Measurements from ENCODE around the gene VPS35L.

DNA sequence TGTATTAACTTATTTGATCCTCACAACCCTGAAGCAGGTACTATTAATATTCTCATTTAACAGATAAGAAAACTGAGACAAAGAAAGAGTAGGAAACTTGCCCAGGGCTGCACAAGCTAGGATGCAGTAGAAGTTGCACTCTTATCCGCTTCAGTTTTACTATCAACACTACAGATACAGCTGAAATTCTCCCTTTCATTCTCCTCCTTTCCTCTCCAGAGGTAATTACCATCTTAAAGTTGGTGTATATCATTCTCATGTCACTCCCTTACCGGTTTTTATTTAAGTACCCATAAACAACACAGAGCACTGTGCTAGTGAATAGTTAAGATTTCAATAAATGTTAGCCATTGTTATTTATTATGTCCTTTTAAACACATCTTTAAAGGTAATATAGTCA is 37.1 kb upstream of the VPS35L start:
- TF ChIP-seq EZH2 (IDR thresholded peaks at IDR 0.05; ENCODE audit: insufficient read depth, low read length), result no peak
- TF ChIP-seq, protein P1, sequence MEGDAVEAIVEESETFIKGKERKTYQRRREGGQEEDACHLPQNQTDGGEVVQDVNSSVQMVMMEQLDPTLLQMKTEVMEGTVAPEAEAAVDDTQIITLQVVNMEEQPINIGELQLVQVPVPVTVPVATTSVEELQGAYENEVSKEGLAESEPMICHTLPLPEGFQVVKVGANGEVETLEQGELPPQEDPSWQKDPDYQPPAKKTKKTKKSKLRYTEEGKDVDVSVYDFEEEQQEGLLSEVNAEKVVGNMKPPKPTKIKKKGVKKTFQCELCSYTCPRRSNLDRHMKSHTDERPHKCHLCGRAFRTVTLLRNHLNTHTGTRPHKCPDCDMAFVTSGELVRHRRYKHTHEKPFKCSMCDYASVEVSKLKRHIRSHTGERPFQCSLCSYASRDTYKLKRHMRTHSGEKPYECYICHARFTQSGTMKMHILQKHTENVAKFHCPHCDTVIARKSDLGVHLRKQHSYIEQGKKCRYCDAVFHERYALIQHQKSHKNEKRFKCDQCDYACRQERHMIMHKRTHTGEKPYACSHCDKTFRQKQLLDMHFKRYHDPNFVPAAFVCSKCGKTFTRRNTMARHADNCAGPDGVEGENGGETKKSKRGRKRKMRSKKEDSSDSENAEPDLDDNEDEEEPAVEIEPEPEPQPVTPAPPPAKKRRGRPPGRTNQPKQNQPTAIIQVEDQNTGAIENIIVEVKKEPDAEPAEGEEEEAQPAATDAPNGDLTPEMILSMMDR (IDR thresholded peaks at IDR 0.05; ENCODE audit: insufficient read depth, low read depth, low read length), result no peak

Data from astrocyte (in vitro differentiated cells and primary cell).